GM12878 (cell line): ENCODE measurements around the gene CCDC9B.

Source experiments
- EP300 ChIP-seq, 2 experiments: fragments of 150-350 bp in 1 of 2; IDR thresholded peaks; 2 replicates each; pipeline ENCODE4 v1.6.1; 2011 to 2012; ENCODE audit warnings: low read depth in 2 of 2, low read length in 2 of 2, borderline replicate concordance in 1 of 2, improper control_type of control experiment in 1 of 2, inconsistent platforms in 1 of 2; ENCODE audit not compliant: control insufficient read depth in 1 of 2
- FOS ChIP-seq: IDR thresholded peaks from 3 replicates; pipeline ENCODE4 v1.6.1; 2011; ENCODE audit warnings: borderline replicate concordance; ENCODE audit not compliant: insufficient read length; ENCODE audit errors: extremely low read depth
- MLLT1 ChIP-seq: fragments of 450-650 bp; IDR thresholded peaks from 2 replicates; pipeline ENCODE4 v1.6.1; 2016; ENCODE audit warnings: mild to moderate bottlenecking
- POLR2A ChIP-seq: IDR thresholded peaks from 2 replicates; pipeline ENCODE4 v1.6.1; 2011; ENCODE audit warnings: low read depth, mild to moderate bottlenecking, low read length
- POLR2AphosphoS5 ChIP-seq: IDR thresholded peaks from 2 replicates; pipeline ENCODE4 v1.6.1; 2011; ENCODE audit warnings: mild to moderate bottlenecking, low read length, inconsistent platforms
- TAF1 ChIP-seq: IDR thresholded peaks from 2 replicates; pipeline ENCODE4 v1.6.1; 2011; ENCODE audit warnings: mild to moderate bottlenecking, low read depth, low read length, borderline replicate concordance
- ZBTB33 ChIP-seq: fragments of 450-650 bp; IDR thresholded peaks from 2 replicates; pipeline ENCODE4 v1.6.1; 2017; ENCODE audit warnings: mild to moderate bottlenecking
- ZSCAN29 ChIP-seq: fragments of 450-650 bp; IDR thresholded peaks from 2 replicates; pipeline ENCODE4 v1.6.1; 2017; ENCODE audit warnings: mild to moderate bottlenecking, moderate library complexity
- TF ChIP-seq, protein P1 (sequence below), 3 experiments: IDR thresholded peaks in 2 of 3; conservative IDR thresholded peaks in 1 of 3; 2 replicates each; pipeline ENCODE4 v1.5.1; 2011; ENCODE audit warnings: low read depth in 3 of 3, low read length in 3 of 3, mild to moderate bottlenecking in 3 of 3, control low read depth in 2 of 3, moderate library complexity in 2 of 3, inconsistent platforms in 1 of 3, mixed read lengths in 1 of 3; ENCODE audit not compliant: control insufficient read depth in 2 of 3, insufficient read depth in 1 of 3; ENCODE audit errors: extremely low read depth in 1 of 3

DNA sequence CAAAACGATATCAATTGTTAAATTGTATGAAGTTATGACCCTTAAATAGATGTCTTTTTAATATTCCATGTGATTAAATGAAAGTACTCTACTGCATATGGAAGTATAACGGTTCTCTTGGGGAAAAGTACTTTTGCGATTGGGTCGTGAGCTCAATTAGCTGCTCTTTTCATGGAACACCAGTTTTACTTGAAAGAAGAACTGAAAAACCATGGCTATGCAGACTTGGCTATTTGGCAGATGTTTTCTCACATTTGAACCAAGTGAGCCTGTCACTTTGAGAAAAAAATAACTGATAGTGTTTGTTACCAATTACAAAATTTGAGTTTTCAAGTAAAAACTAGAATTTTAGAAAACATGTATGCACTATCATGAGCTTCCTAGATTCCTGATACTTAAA is 23.2 kb downstream of the CCDC9B start:
- TF ChIP-seq, protein P1, sequence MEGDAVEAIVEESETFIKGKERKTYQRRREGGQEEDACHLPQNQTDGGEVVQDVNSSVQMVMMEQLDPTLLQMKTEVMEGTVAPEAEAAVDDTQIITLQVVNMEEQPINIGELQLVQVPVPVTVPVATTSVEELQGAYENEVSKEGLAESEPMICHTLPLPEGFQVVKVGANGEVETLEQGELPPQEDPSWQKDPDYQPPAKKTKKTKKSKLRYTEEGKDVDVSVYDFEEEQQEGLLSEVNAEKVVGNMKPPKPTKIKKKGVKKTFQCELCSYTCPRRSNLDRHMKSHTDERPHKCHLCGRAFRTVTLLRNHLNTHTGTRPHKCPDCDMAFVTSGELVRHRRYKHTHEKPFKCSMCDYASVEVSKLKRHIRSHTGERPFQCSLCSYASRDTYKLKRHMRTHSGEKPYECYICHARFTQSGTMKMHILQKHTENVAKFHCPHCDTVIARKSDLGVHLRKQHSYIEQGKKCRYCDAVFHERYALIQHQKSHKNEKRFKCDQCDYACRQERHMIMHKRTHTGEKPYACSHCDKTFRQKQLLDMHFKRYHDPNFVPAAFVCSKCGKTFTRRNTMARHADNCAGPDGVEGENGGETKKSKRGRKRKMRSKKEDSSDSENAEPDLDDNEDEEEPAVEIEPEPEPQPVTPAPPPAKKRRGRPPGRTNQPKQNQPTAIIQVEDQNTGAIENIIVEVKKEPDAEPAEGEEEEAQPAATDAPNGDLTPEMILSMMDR (IDR thresholded peaks at IDR 0.05 in 2 of 3, conservative IDR thresholded peaks at IDR 0.05 in 1 of 3; ENCODE audit: control insufficient read depth in 2 of 3, extremely low read depth in 1 of 3, insufficient read depth in 1 of 3, low read depth in 3 of 3, low read length in 3 of 3), result no peak
- TF ChIP-seq FOS (no peak), ZSCAN29 (no peak), POLR2A (no peak), TAF1 (no peak), ZBTB33 (no peak), EP300 (IDR thresholded peaks at IDR 0.05; ENCODE audit: borderline replicate concordance in 1 of 2, control insufficient read depth in 1 of 2, low read depth in 2 of 2, low read length in 2 of 2) (no peak), POLR2AphosphoS5 (no peak), MLLT1 (no peak)
